ENCODE data around the gene VIPR2. TPM values are rescaled to one million over a fixed set of nuclear protein-coding genes. Genes with fewer than 3 reads are reported as not detected.
A peak's percentile ranks its signal among the peaks of the same experiment; 100 is the strongest.

Gene VIPR2
- total and polyA plus RNA-seq, 10 donors: 0.41 to 1.4 (median 0.64) TPM

GRCh38 chr7:158979023-158979529 is 165.6 kb downstream of the VIPR2 start:
- peak overlapping the region in 7 of 8 donors; percentile 42 to 76 (median 65) for H3K27ac ChIP-seq

More at GRCh38 chr7:158979023-158979529, 165.6 kb downstream of the VIPR2 start:
- peaks cover 4 to 37% (median 32%) of the 10 kb centered on the region in 8 donors for H3K9me3 ChIP-seq
- intact Hi-C loops (cut with DNase I; ENCODE audit: low total_unique reads): loop anchor here (5.0 kb wide), 1 partner anchor 282 kb away; no protein-coding TSS in a partner anchor
- DNase-seq: peak; percentile 49
- WGBS, 5 donors: 86 to 93% (median 92%) methylated on average over 18 of the region's 18 CpGs
- H3K4me3 ChIP-seq: no peak overlapping the region
- H3K36me3 ChIP-seq: no peaks in the 10 kb centered on the region
- peaks cover 12 to 34% (median 19%) of the 10 kb centered on the region in 6 donors for H3K4me1 ChIP-seq
- TF ChIP-seq POLR2AphosphoS5 (IDR thresholded peaks at IDR 0.05) (no peak), CTCF (IDR thresholded peaks at IDR 0.05 in 8 of 11, conservative IDR thresholded peaks at IDR 0.05 in 3 of 11) (no peak), POLR2A (IDR thresholded peaks at IDR 0.05) (no peak)
- peaks cover 0 to 5% (median 0%) of the 10 kb centered on the region in 7 donors for H3K27me3 ChIP-seq (replicated peaks in 1 of 7)
